NCI-H1417 treated with DMSO at 0.1 percent for 48 hours (cell line): ENCODE results near the gene COMTD1.
"Not testable (repeated sequence)": the region's sequence is repeated elsewhere in the genome, so short reads cannot be mapped to it uniquely, and the experiment has no call there.

ENCODE experiments used
- DNase-seq: peaks from one replicate; lab custom pipeline; 2025; lab: John Stamatoyannopoulos, UW

Gene COMTD1

DNA sequence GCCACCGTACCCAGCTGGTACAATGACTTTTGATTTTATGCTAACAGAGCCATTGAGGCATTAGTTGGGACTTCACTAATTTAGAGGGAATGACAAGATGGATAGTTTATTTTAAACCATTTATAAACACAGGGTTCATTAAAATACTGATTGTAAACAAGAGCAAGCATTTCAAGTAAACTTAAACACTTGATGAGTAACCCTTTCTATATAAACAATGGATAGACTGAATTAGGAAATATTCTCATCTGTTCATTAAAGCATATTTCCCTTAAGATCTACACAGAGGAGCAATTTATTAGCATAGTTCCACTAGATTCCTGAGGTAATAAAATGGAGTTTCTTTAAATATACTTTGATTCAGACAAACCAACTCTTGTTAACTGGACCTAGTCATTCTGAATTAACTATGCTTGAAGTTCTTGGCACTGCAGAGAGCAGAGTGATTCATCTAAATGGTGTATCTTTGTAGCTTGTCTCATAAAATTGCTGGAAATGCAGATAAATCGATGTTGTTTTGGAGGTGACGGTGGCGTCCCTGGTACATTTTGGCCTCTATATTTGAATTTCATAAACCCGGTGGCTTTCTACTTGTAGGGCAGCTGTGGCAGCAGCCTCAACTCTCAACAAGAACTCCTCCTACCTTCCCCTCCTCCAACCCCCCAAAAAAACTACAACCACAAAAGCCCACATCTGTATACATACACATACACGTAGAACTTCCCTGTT is 40.6 kb downstream of the COMTD1 start:
- DNase-seq: no peak

- not testable (repeated sequence) for DNase-seq
Observed at GRCh38 chr10:75194625-75195024, 41.1 kb downstream of the COMTD1 start.

- no peak for DNase-seq
Observed at GRCh38 chr10:75191821-75192568, 43.8 kb downstream of the COMTD1 start.

GRCh38 chr10:75189266-75190096 is 46.3 kb downstream of the COMTD1 start:
- DNase-seq: no peak

GRCh38 chr10:75188522-75188921 is 47.2 kb downstream of the COMTD1 start:
- not testable (repeated sequence) for DNase-seq

GRCh38 chr10:75187961-75188426 is 47.8 kb downstream of the COMTD1 start:
- DNase-seq: no peak

DNA sequence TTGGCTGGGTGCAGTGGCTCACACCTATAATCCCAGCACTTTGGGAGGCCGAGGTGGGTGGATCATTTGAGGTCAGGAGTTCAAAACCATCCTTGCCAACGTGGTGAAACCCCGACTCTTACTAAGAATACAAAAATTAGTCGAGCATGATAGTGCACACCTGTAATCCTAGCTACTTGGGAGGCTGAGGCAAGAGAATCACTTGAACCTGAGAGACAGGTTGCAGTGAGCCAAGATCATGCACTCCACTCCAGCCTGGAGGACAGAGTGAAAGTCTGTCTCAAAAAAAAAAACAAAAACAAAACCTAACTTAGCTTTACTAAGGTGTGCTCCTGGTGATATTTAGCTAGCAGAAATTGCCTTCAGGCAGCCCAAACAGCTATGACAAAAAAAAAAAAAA is 49.4 kb downstream of the COMTD1 start:
- DNase-seq: no peak
